Keratinocyte (primary cell): ENCODE data around the gene CRYAB. TPM values are rescaled to one million over a fixed set of nuclear protein-coding genes. Genes with fewer than 3 reads are reported as not detected.

Experiments
- DNase-seq: peaks from one replicate; pipeline ENCODE4 v3.0.0-alpha.2; 2011; ENCODE audit warnings: low read depth, missing footprints, low spot score
- FAIRE-seq: peaks from 2 replicates; lab custom pipeline; 2011; peaks lifted over from hg19 to GRCh38; lab: Jason Lieb, UNC
- H2AFZ ChIP-seq: 2 replicates; pipeline ENCODE4 v1.6.0; 2012; ENCODE audit warnings: low read length, control low read depth, inconsistent platforms; ENCODE audit not compliant: control insufficient read depth
- H3K27ac ChIP-seq: 2 replicates; pipeline ENCODE4 v1.5.1; 2011; ENCODE audit warnings: low read length; ENCODE audit not compliant: control insufficient read depth, insufficient read depth
- H3K27me3 ChIP-seq: 3 replicates; pipeline ENCODE4 v1.6.0; 2011; ENCODE audit warnings: low read length; ENCODE audit not compliant: control insufficient read depth, insufficient read depth; ENCODE audit errors: extremely low read depth
- H3K36me3 ChIP-seq, 2 experiments: 2 replicates in 1 of 2; 3 replicates in 1 of 2; pipeline ENCODE4 v1.5.1; 2011; ENCODE audit warnings: low read length in 2 of 2, mild to moderate bottlenecking in 1 of 2; ENCODE audit not compliant: control insufficient read depth in 2 of 2, insufficient read depth in 2 of 2; ENCODE audit errors: extremely low read depth in 1 of 2
- H3K4me1 ChIP-seq: 3 replicates; pipeline ENCODE4 v1.5.1; 2011; ENCODE audit warnings: low read length; ENCODE audit not compliant: control insufficient read depth, insufficient read depth; ENCODE audit errors: extremely low read depth
- H3K4me2 ChIP-seq: 3 replicates; pipeline ENCODE4 v1.6.0; 2011; ENCODE audit warnings: low read depth, low read length; ENCODE audit not compliant: control insufficient read depth, insufficient read depth; ENCODE audit errors: extremely low read depth
- H3K4me3 ChIP-seq, 3 experiments: fragments of 200-600 bp in 1 of 3; sonication (generic) in 1 of 3; 2 replicates in 2 of 3; 3 replicates in 1 of 3; pipeline ENCODE4 v1.5.1; 2011 to 2016; ENCODE audit warnings: low read length in 3 of 3, mild to moderate bottlenecking in 3 of 3, control low read depth in 2 of 3, inconsistent platforms in 1 of 3, low read depth in 1 of 3, mixed read lengths in 1 of 3, mixed run types in 1 of 3, moderate library complexity in 1 of 3; ENCODE audit not compliant: control insufficient read depth in 2 of 3, insufficient read depth in 2 of 3; ENCODE audit errors: extremely low read depth in 1 of 3
- H3K79me2 ChIP-seq: 2 replicates; pipeline ENCODE4 v1.6.0; 2012; ENCODE audit warnings: low read length; ENCODE audit not compliant: control insufficient read depth, insufficient read depth
- H3K9ac ChIP-seq: 3 replicates; pipeline ENCODE4 v1.6.0; 2011; ENCODE audit warnings: low read length; ENCODE audit not compliant: control insufficient read depth, insufficient read depth; ENCODE audit errors: extremely low read depth
- H3K9me1 ChIP-seq: 3 replicates; pipeline ENCODE4 v1.6.0; 2011; ENCODE audit warnings: low read length; ENCODE audit not compliant: control insufficient read depth, insufficient read depth; ENCODE audit errors: extremely low read depth
- H3K9me3 ChIP-seq: 2 replicates; pipeline ENCODE4 v1.5.1; 2012; ENCODE audit warnings: low read depth, low read length; ENCODE audit not compliant: control insufficient read depth
- H4K20me1 ChIP-seq: 3 replicates; pipeline ENCODE4 v1.6.0; 2011; ENCODE audit warnings: low read length; ENCODE audit not compliant: control insufficient read depth, insufficient read depth; ENCODE audit errors: extremely low read depth
- EZH2 ChIP-seq: IDR thresholded peaks from one replicate; pipeline ENCODE4 v1.6.1; 2012; ENCODE audit warnings: inconsistent platforms, mild to moderate bottlenecking, low read length, moderate library complexity
- dilution Hi-C: fragments of 300-500 bp; cut with MboI; formaldehyde crosslinking; loops from one replicate; pipeline ENCODE4 v1.7.0; 2020; ENCODE audit warnings: low sequenced_read_pairs; ENCODE audit not compliant: extremely low pct_ligation_motif_present
- polyA plus RNA-seq, 5 experiments: library from polyadenylated mRNA; depleted of rRNA in 3 of 5; stranded (reverse) in 3 of 5; stranded (forward) in 1 of 5; unstranded in 1 of 5; fragments of >200 nt; gene quantifications; 1 replicate in 1 of 5; 2 replicates in 3 of 5; 3 replicates in 1 of 5; pipeline versions ENCODE4 v1.2.1 to v1.2.3, GENCODE V29; 2011 to 2012; ENCODE audit warnings: missing spikeins in 2 of 5, low read depth in 1 of 5, low replicate concordance in 1 of 5
- TF ChIP-seq, protein P1 (sequence below), 3 experiments: IDR thresholded peaks in 1 of 3; conservative IDR thresholded peaks in 1 of 3; optimal IDR thresholded peaks in 1 of 3; 2 replicates in 2 of 3; 3 replicates in 1 of 3; pipeline versions ENCODE3 to v1.5.1; 2011; ENCODE audit warnings: low read length in 3 of 3, mild to moderate bottlenecking in 3 of 3, moderate library complexity in 2 of 3, control low read depth in 1 of 3, inconsistent platforms in 1 of 3; ENCODE audit not compliant: insufficient read depth in 2 of 3; ENCODE audit errors: extremely low read depth in 1 of 3

Gene CRYAB
- polyA plus RNA-seq, 1 donor (not counting 4 experiments of a cell fraction or from before 2014, with no cell fraction given) = 11.0 TPM

DNA sequence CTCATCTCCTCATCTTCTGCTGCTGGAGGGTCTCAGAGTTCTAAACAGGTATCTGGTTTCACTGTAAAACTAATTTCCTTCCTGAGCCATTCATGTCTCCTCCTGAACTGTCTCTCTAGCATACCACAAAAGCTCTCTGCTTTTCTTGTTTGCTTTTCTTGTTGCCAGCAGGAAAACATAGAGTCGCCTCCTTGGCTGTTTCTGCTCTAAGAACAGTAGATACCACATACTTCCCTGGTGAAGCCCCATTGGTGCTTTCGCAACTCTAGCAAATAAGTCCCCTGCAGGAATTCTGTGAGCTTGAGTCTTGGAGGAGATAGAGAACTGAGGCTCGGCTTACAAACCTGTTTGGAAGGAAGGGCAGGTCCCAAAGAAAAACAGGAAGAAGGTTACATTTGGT, 32.6 kb upstream of the CRYAB start:
- Histone ChIP-seq H3K36me3 (no peaks in the 10 kb centered on the region), H3K9me3 (no peaks in the 10 kb centered on the region), H3K4me3 (no peak overlapping the region), H3K4me1 (peaks cover 42% of the 10 kb centered on the region), H3K79me2 (no peaks in the 10 kb centered on the region), H3K9me1 (no peaks in the 10 kb centered on the region), H3K4me2 (peak overlapping the region; percentile 34), H4K20me1 (no peaks in the 10 kb centered on the region), H3K27ac (peak overlapping the region; percentile 89), H3K27me3 (no peaks in the 10 kb centered on the region), H2AFZ (no peak overlapping the region), H3K9ac (peak overlapping the region; percentile 10)
- FAIRE-seq (no peak), DNase-seq (no peak)
- TF ChIP-seq, protein P1, sequence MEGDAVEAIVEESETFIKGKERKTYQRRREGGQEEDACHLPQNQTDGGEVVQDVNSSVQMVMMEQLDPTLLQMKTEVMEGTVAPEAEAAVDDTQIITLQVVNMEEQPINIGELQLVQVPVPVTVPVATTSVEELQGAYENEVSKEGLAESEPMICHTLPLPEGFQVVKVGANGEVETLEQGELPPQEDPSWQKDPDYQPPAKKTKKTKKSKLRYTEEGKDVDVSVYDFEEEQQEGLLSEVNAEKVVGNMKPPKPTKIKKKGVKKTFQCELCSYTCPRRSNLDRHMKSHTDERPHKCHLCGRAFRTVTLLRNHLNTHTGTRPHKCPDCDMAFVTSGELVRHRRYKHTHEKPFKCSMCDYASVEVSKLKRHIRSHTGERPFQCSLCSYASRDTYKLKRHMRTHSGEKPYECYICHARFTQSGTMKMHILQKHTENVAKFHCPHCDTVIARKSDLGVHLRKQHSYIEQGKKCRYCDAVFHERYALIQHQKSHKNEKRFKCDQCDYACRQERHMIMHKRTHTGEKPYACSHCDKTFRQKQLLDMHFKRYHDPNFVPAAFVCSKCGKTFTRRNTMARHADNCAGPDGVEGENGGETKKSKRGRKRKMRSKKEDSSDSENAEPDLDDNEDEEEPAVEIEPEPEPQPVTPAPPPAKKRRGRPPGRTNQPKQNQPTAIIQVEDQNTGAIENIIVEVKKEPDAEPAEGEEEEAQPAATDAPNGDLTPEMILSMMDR (optimal IDR thresholded peaks at IDR 0.05 in 1 of 3, IDR thresholded peaks at IDR 0.05 in 1 of 3, conservative IDR thresholded peaks at IDR 0.05 in 1 of 3; ENCODE audit: extremely low read depth in 1 of 3, insufficient read depth in 2 of 3, low read length in 3 of 3) = no peak
- no peak for TF ChIP-seq EZH2
- dilution Hi-C loops = no loop called here

DNA sequence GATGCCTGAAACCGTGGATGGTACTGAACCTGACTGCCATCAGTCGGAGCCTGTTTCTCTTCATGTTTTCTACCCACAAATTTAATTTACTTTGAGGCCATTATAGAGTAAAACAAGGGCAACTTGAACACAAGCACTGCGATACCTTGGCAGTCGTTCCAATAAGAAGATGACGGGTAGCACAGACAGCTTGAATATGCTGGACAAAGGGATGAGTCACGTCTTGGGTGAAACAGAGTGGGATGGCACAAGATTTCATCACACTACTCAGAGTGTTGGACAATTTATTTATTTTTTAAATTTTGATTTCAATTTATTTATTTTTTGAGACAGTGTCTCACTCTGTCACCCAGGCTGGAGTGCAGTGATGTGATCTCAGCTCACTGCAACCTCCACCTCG, 31.3 kb upstream of the CRYAB start:
- Histone ChIP-seq H3K9me3 (no peaks in the 10 kb centered on the region), H3K27ac (peak overlapping the region; percentile 75), H3K9me1 (no peaks in the 10 kb centered on the region), H4K20me1 (no peaks in the 10 kb centered on the region), H2AFZ (no peak overlapping the region), H3K4me1 (peaks cover 50% of the 10 kb centered on the region), H3K79me2 (no peaks in the 10 kb centered on the region), H3K4me3 (no peak overlapping the region), H3K4me2 (no peak overlapping the region), H3K9ac (no peak overlapping the region), H3K36me3 (no peaks in the 10 kb centered on the region), H3K27me3 (no peaks in the 10 kb centered on the region)
- dilution Hi-C loops = no loop called here
- DNase-seq (no peak), FAIRE-seq (no peak)
- TF ChIP-seq, protein P1 (optimal IDR thresholded peaks at IDR 0.05 in 1 of 3, IDR thresholded peaks at IDR 0.05 in 1 of 3, conservative IDR thresholded peaks at IDR 0.05 in 1 of 3; ENCODE audit: extremely low read depth in 1 of 3, insufficient read depth in 2 of 3, low read length in 3 of 3) = no peak
- no peak for TF ChIP-seq EZH2
